ENCODE measurements around the gene FEM1A.

The FEM1A gene

DNA sequence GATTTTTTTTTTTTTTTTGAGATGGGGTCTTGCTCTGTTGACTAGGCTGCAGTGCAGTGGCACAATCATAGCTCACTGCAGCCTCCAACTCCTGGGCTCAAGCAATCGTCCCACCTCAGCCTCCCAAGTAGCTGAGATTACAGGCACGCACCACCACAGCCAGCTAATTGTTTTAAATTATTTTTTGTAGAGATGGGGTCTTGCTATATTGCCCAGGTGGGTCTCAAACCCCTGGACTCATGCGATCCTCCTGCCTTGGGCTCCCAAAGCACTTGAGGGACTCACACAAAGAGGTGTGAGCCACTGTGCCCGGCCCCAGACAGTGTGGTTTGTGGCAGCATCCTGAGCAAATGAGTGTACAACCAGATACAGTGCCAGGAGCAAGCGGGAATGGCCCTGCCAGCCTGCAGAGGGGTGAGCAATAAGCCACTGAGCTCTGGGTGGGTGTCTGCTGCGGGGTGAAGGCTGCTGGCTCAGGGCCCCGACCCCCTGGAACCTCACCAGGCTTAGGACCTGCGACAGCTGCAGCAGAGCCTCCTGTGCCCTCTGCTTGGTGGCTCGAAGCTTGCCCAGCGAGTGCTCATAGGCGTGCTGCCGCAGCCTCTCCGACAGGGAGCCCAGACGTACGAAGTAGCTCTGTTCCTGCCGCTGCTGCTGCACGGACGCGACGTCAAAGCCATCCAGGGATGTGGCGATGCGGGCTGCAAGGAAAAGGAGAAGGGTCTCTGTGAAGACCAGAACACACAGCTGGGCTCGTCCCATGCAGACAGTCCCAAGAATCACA lies 55.8 kb downstream of the FEM1A start:
- DNase-seq (ENCODE audit: low spot score): no peak

- no peak for DNase-seq (ENCODE audit: low spot score)
These were observed 57.5 kb downstream of the FEM1A start for GRCh38 chr19:4849019-4849418.
